K562 (cell line): ENCODE results near the gene CERS4. TPM values are rescaled to one million over a fixed set of nuclear protein-coding genes. Genes with fewer than 3 reads are reported as not detected.

Source experiments
- CCNT2 ChIP-seq: IDR thresholded peaks from 2 replicates; pipeline ENCODE4 v1.6.1; 2011; ENCODE audit warnings: borderline replicate concordance, low read depth, mild to moderate bottlenecking, moderate library complexity, mixed read lengths, low read length; ENCODE audit not compliant: insufficient read length; ENCODE audit errors: extremely low read depth
- DMBX1 ChIP-seq: fragments of 250-450 bp; sonication (Bioruptor Pico); IDR thresholded peaks from 2 replicates; pipeline ENCODE4 v1.8.0; 2022; ENCODE audit warnings: inconsistent platforms, mild to moderate bottlenecking, moderate library complexity, borderline replicate concordance
- FOXK2 ChIP-seq, 2 experiments: fragments of 450-650 bp; IDR thresholded peaks in 1 of 2; conservative IDR thresholded peaks in 1 of 2; 2 replicates each; pipeline ENCODE4 v1.6.1; 2016; ENCODE audit warnings: low read depth in 2 of 2, mild to moderate bottlenecking in 1 of 2
- GATAD2A ChIP-seq: fragments of 450-650 bp; IDR thresholded peaks from 2 replicates; pipeline ENCODE4 v1.6.1; 2017
- HNRNPUL1 ChIP-seq: fragments of 200-400 bp; formaldehyde crosslinking; IDR thresholded peaks from 2 replicates; pipeline ENCODE4 v1.6.1; 2017; ENCODE audit warnings: low read length
- KLF13 ChIP-seq: fragments of 450-650 bp; IDR thresholded peaks from 2 replicates; pipeline ENCODE4 v1.6.1; 2016; ENCODE audit warnings: missing genetic modification characterization, low read depth, mild to moderate bottlenecking, missing compliant biosample characterization, moderate library complexity, borderline replicate concordance
- MEF2D ChIP-seq: conservative IDR thresholded peaks from 2 replicates; pipeline ENCODE4 v1.6.1; 2016; ENCODE audit warnings: low read depth, missing genetic modification characterization, missing compliant biosample characterization
- MNT ChIP-seq, 2 experiments: fragments of 450-650 bp; conservative IDR thresholded peaks; 2 replicates each; pipeline ENCODE4 v1.6.1; 2017; ENCODE audit warnings: mild to moderate bottlenecking in 2 of 2, moderate library complexity in 2 of 2
- NRF1 ChIP-seq, 2 experiments: fragments of 450-650 bp; IDR thresholded peaks in 1 of 2; conservative IDR thresholded peaks in 1 of 2; 2 replicates each; pipeline ENCODE4 v1.6.1; 2014; ENCODE audit warnings: mild to moderate bottlenecking in 2 of 2
- POLR2B ChIP-seq: fragments of 450-650 bp; IDR thresholded peaks from 2 replicates; pipeline ENCODE4 v1.6.1; 2018; ENCODE audit warnings: low read depth; ENCODE audit not compliant: partially characterized antibody
- RUNX1 ChIP-seq: sonication (generic); IDR thresholded peaks from 2 replicates; pipeline ENCODE4 v1.6.1; 2016; ENCODE audit warnings: antibody characterized with exemption, low read depth
- SMAD2 ChIP-seq: fragments of 150-350 bp; IDR thresholded peaks from 2 replicates; pipeline ENCODE4 v1.6.1; 2014; ENCODE audit warnings: low read depth, mild to moderate bottlenecking, low read length
- SREBF2 ChIP-seq: sonication (generic); formaldehyde crosslinking; IDR thresholded peaks from 2 replicates; pipeline ENCODE4 v1.4.0; 2020; ENCODE audit warnings: mild to moderate bottlenecking, missing genetic modification reagents
- SUPT5H ChIP-seq: fragments of 450-650 bp; IDR thresholded peaks from 2 replicates; pipeline ENCODE4 v1.6.1; 2016
- TBL1XR1 ChIP-seq, 2 experiments: IDR thresholded peaks; 2 replicates each; pipeline ENCODE4 v1.6.1; 2012; ENCODE audit warnings: improper control_type of control experiment in 2 of 2, low read length in 2 of 2, mild to moderate bottlenecking in 1 of 2
- THRB ChIP-seq: fragments of 450-650 bp; formaldehyde crosslinking; conservative IDR thresholded peaks from 2 replicates; pipeline ENCODE4 v1.4.0; 2022; ENCODE audit warnings: mild to moderate bottlenecking, missing genetic modification characterization
- TRIM28 ChIP-seq: fragments of 450-650 bp; IDR thresholded peaks from 2 replicates; pipeline ENCODE4 v1.6.1; 2017
- ZNF175 ChIP-seq: fragments of 200-800 bp; sonication (Bioruptor generic); IDR thresholded peaks from 2 replicates; pipeline ENCODE4 v1.6.1; 2016; ENCODE audit warnings: low read depth, mild to moderate bottlenecking, missing genetic modification characterization, missing compliant biosample characterization
- polyA plus RNA-seq, 8 experiments: library from polyadenylated mRNA; depleted of rRNA in 4 of 8; stranded (reverse) in 5 of 8; unstranded in 3 of 8; fragments of >200 nt; fragmentation: Nextera tagmentation in 2 of 8; fragmentation: Illumina TruSeq in 1 of 8; extraction: Ambion mirVana in 2 of 8; extraction: Trizol in 1 of 8; gene quantifications; 2 replicates each; pipeline versions ENCODE4 v1.2.1 to v1.2.3, GENCODE V29; 2011 to 2014; ENCODE audit warnings: inconsistent platforms in 1 of 8, missing spikeins in 1 of 8
- total RNA-seq, 7 experiments: library from RNA; depleted of rRNA in 6 of 7; stranded (reverse); fragments of >200 nt in 6 of 7; fragmentation: Illumina TruSeq in 2 of 7; extraction: Trizol in 2 of 7; gene quantifications; 2 replicates each; pipeline versions ENCODE4 v1.2.1 to v1.2.3, GENCODE V29; 2011 to 2021; ENCODE audit warnings: low replicate concordance in 1 of 7
- TF ChIP-seq, protein P1 (sequence below), 3 experiments: fragments of 200-800 bp in 1 of 3; sonication (Bioruptor generic) in 1 of 3; sonication (generic) in 1 of 3; formaldehyde crosslinking in 1 of 3; IDR thresholded peaks; 2 replicates each; pipeline versions ENCODE4 v1.6.1 to v1.8.0; 2016 to 2022; ENCODE audit warnings: mild to moderate bottlenecking in 2 of 3, missing compliant biosample characterization in 2 of 3, missing genetic modification characterization in 2 of 3, missing genetic modification reagents in 1 of 3
- TF ChIP-seq, protein P2 (sequence below): sonication (generic); formaldehyde crosslinking; IDR thresholded peaks from 2 replicates; pipeline ENCODE4 v1.9.0; 2022; ENCODE audit warnings: mild to moderate bottlenecking, missing genetic modification reagents

The CERS4 gene
- total and polyA plus RNA-seq, 9 of the 15 experiments (the other 6 are each of a cell fraction or from before 2014, with no cell fraction given), result 0.14 to 4.4 (median 2.9) TPM; not detected in 1

DNA sequence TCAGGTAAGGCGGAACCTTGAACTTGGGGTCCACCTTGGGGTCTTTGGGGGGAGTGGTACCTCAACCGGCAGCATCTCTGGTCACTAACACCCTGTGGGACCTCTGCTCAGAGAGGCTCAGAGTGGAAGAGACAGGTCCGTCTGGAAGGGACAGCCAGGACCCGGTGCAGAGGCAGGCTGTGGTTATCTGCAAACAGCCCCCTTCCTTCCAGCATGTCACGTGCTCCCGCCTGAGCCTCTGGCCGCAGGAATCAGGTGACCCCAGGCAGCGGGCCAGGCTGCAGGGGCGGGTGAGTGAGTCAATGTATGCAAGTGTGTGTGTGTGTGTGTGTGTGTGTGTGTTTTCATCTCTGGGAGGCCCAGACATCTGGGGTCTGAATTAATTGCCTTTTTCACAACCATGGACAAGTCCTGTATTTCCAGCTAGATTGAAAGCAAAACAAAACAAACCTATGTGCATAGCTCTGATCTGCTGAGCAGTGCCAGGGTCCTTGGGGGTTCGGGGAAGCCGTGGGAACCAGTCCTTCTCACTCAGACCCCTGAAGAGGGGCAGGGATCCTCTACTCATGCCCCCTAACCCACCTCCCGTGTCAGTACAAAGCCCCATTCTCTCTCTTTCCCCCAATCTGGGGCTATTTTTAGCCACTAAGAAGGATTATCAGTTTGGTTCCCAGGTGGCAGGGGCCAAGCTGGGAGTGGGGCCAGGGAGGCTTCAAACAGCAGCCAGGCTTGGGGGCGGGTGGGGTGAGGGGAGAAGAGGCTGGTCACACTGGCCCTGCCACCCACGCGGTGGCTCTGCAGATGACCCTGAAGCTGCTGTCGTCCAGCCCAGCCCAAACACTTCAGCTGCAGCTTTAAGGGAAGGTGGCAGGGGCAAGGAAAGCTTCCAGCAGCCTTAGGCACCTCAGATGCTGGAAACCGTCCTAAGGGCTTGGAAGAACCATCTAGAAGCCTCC is 31.4 kb downstream of the CERS4 start (continued):
- peak; percentile 86 to 93 for TF ChIP-seq FOXK2 (conservative IDR thresholded peaks at IDR 0.05 in 1 of 2, IDR thresholded peaks at IDR 0.05 in 1 of 2; ENCODE audit: low read depth in 2 of 2)
- TF ChIP-seq, protein P1, sequence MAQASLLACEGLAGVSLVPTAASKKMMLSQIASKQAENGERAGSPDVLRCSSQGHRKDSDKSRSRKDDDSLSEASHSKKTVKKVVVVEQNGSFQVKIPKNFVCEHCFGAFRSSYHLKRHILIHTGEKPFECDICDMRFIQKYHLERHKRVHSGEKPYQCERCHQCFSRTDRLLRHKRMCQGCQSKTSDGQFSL (CRISPR knock-in tag; IDR thresholded peaks at IDR 0.05), result no peak
- TF ChIP-seq, protein P1 (tag; IDR thresholded peaks at IDR 0.05), result no peak
- peak; percentile 87 for TF ChIP-seq THRB
- TF ChIP-seq, protein P2, sequence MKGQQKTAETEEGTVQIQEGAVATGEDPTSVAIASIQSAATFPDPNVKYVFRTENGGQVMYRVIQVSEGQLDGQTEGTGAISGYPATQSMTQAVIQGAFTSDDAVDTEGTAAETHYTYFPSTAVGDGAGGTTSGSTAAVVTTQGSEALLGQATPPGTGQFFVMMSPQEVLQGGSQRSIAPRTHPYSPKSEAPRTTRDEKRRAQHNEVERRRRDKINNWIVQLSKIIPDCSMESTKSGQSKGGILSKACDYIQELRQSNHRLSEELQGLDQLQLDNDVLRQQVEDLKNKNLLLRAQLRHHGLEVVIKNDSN (CRISPR knock-in tag), result peak; percentile 99
- peak; percentile 54; the same call in 1 of the 2 replicates for TF ChIP-seq MEF2D (tag)
- TF ChIP-seq DMBX1, result peak; percentile 57
- 0 out of 2 replicates have a peak, but pooled peaks have one; percentile 28 for TF ChIP-seq KLF13 (tag)
- peak; percentile 54; the same call in 1 of the 2 replicates for TF ChIP-seq RUNX1
- TF ChIP-seq SMAD2, result no peak
- TF ChIP-seq CCNT2, result peak; percentile 94
- peak in 1 of 2 experiments; percentile 33; a peak in 1 of 4 replicates for TF ChIP-seq NRF1 (conservative IDR thresholded peaks at IDR 0.05 in 1 of 2, IDR thresholded peaks at IDR 0.05 in 1 of 2)
- no peak for TF ChIP-seq HNRNPUL1
- TF ChIP-seq TRIM28, result peak; percentile 73; the same call in 1 of the 2 replicates
- TF ChIP-seq POLR2B, result no peak
- peak in 1 of 2 experiments; percentile 57; a peak in 1 of 4 replicates for TF ChIP-seq TBL1XR1 (IDR thresholded peaks at IDR 0.05; ENCODE audit: low read length in 2 of 2)
- TF ChIP-seq SREBF2, result no peak
- TF ChIP-seq SUPT5H, result no peak
- peak; percentile 80 to 85 for TF ChIP-seq MNT (conservative IDR thresholded peaks at IDR 0.05)
- no peak for TF ChIP-seq ZNF175
- peak; percentile 97 for TF ChIP-seq GATAD2A
